H54 (cell line): ENCODE results near the gene PPCS.

Source experiments
- DNase-seq: peaks from one replicate; pipeline ENCODE4 v3.0.0; 2011; ENCODE audit warnings: low spot score, mixed read lengths; ENCODE audit not compliant: insufficient read length
- FAIRE-seq: peaks from 3 replicates; lab custom pipeline; 2011; peaks lifted over from hg19 to GRCh38; lab: Jason Lieb, UNC
- POLR2A ChIP-seq: IDR thresholded peaks from 2 replicates; pipeline ENCODE4 v1.6.1; 2011; ENCODE audit warnings: low read depth, mild to moderate bottlenecking, low read length

PPCS gene

GRCh38 chr1:42456010-42456753 lies at the start of gene PPCS, which contains the start of gene ZMYND12:
Gene PPCS, plus strand, starts transcription at chr1:42456543. Its CDS starts 23 bp downstream, at chr1:42456566.
Gene ZMYND12, minus strand, starts transcription at chr1:42456022. Its CDS starts 25 bp downstream, at chr1:42455997.
- TF ChIP-seq POLR2A: peak; percentile 72
- FAIRE-seq (no peak), DNase-seq (peak; percentile 61)

- TF ChIP-seq POLR2A: no peak
- DNase-seq: no peak
- FAIRE-seq: no peak
Observed at GRCh38 chr1:42414551-42415496, 41.5 kb upstream of the PPCS start.

DNA sequence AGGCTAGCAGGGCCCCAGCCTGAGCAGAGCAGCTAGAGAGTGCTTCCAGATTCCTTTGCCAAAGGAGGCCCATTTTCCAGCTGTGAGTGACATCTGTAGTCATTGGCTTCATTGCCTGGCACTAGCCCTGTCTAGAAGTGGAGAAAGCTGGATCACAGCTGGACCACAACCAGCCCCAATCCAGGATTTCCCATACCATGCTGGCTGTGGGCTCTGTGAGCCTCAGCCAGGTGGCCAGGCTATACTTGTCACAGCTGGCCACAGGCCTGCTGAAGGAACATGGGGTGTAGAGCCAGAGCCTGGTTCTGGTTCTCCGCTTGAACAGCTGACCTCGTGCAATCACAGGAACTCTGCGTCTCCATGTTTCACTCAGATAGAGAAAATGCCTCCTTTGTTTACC lies 39.2 kb upstream of the PPCS start:
- no peak for TF ChIP-seq POLR2A
- no peak for FAIRE-seq
- DNase-seq: no peak

DNA sequence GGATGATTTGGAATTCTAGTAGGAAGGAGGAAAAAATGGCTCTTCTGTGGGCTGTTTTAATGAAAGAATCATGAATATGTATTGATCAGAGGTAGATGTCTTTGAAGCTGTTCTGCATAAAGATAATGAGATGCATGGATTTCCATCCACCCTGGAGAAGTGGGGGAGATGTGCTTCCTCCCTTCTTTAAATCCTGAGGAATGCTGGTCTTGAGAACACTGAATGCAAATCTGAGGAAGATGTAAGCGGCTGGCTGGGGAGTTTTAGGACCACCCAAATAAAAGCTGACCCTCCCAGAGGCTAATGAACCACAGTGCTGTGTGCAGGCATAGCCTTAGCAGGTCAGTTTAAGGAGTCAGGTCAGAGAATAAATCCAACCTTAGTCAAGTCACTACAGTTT lies 37.8 kb upstream of the PPCS start:
- FAIRE-seq: no peak
- no peak for TF ChIP-seq POLR2A
- DNase-seq: no peak

- no peak for FAIRE-seq
- DNase-seq: no peak
Observed at GRCh38 chr1:42419126-42419821, 37.1 kb upstream of the PPCS start.

GRCh38 chr1:42420121-42420520 lies 36.2 kb upstream of the PPCS start:
- TF ChIP-seq POLR2A: no peak
- no peak for DNase-seq
- FAIRE-seq: no peak

More at GRCh38 chr1:42419126-42419821, 37.1 kb upstream of the PPCS start:
- no peak for TF ChIP-seq POLR2A

DNA sequence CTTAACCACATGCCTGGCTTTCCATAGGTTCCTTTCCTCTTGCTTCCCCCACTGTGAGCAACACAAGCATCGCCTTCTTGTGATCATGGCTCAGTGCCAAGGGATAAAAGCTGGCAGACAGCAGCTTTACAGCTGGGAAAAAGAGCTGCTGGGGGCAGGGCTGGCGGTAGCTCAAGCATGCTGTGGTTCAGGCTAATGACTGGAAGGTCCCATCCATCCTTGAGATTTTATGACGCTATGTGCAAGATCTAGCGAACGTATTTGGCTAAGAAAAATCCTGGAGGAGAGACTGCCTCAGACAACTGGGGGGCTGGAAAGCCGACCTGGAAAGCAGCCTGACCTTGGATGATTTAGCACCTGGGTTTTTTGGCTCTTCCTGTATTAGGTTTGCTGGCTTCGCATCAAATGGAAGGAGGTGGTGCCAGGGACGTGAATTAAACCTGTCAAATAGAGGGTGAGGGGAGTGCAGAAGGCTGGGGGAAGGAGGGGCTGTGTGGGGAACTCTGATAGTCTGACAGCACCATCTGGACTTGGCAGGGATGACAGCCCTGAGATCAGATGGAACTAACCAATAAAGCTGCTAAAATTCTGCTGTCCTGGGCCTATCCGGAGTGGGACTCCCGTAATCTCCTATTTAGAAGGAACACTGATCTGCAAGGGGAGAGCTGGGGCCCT lies 35.3 kb upstream of the PPCS start:
- no peak for TF ChIP-seq POLR2A
- FAIRE-seq: no peak
- DNase-seq: no peak

GRCh38 chr1:42422737-42423136 lies 33.6 kb upstream of the PPCS start:
- DNase-seq (no peak), FAIRE-seq (no peak)
- no peak for TF ChIP-seq POLR2A

- DNase-seq (no peak), FAIRE-seq (no peak)
- no peak for TF ChIP-seq POLR2A
Observed at GRCh38 chr1:42423681-42424080, 32.7 kb upstream of the PPCS start.

GRCh38 chr1:42424201-42424600 lies 32.1 kb upstream of the PPCS start:
- TF ChIP-seq POLR2A: no peak
- DNase-seq (no peak), FAIRE-seq (no peak)

GRCh38 chr1:42427240-42427639 lies 29.1 kb upstream of the PPCS start:
- TF ChIP-seq POLR2A: no peak
- FAIRE-seq: peak; percentile 23
- no peak for DNase-seq

- DNase-seq: no peak
- TF ChIP-seq POLR2A: no peak
- FAIRE-seq: no peak
Observed at GRCh38 chr1:42429603-42430002, 26.7 kb upstream of the PPCS start.
